ENCODE measurements around the gene DEXI. TPM values are rescaled to one million over a fixed set of nuclear protein-coding genes. Genes with fewer than 3 reads are reported as not detected.

Gene DEXI
- total RNA-seq, 4 donors from 2014 or later, result 83.9 to 184 (median 127) TPM

- H3K4me3 ChIP-seq, result no peak overlapping the region
- H3K36me3 ChIP-seq, result peaks cover 0 to 18% of the 10 kb centered on the region in 2 donors
- H3K9me3 ChIP-seq, result no peaks in the 10 kb centered on the region
- no peaks in the 10 kb centered on the region for H3K27me3 ChIP-seq
- H3K4me1 ChIP-seq, result peaks cover 52 to 61% of the 10 kb centered on the region in 2 donors
- H3K27ac ChIP-seq, result peak overlapping the region; percentile 92 to 94 (median 93)
- ATAC-seq, result peak; percentile 3 to 21
- TF ChIP-seq CTCF (IDR thresholded peaks at IDR 0.05 in 4 of 5, conservative IDR thresholded peaks at IDR 0.05 in 1 of 5) (no peak), POLR2A (IDR thresholded peaks at IDR 0.05) (no peak)
- intact Hi-C loops (cut with DNase I; ENCODE audit: low total_unique reads), result loop anchor here (2.0 to 5.0 kb wide), 2 partner anchors 16 to 225 kb away; no protein-coding TSS in a partner anchor
- DNase-seq, result peak; percentile 78 to 88
- in situ Hi-C loops (cut with MboI; ENCODE audit: low sequenced_read_pairs in 4 of 4), result loop anchor here in 2 of 4 donors (5.0 to 25.0 kb wide), 2 partner anchors 180 to 410 kb away; partner anchors contain the start of gene NUBP1 (in 1 of the 2)
Observed at GRCh38 chr16:10922328-10923145, 19.7 kb downstream of the DEXI start.

GRCh38 chr16:10921536-10922327 lies 20.5 kb downstream of the DEXI start:
- intact Hi-C loops (cut with DNase I; ENCODE audit: low total_unique reads) (loop anchor here (2.0 to 5.0 kb wide), 4 partner anchors 17 to 407 kb away; no protein-coding TSS in a partner anchor), in situ Hi-C loops (cut with MboI; ENCODE audit: low sequenced_read_pairs in 4 of 4) (loop anchor here in 2 of 4 donors (5.0 to 25.0 kb wide), 2 partner anchors 179 to 409 kb away; partner anchors contain the start of gene NUBP1 (in 1 of the 2))

GRCh38 chr16:10920726-10921427 lies 21.4 kb downstream of the DEXI start:
- peak in 1 of 2 donors; percentile 64 for TF ChIP-seq POLR2A (IDR thresholded peaks at IDR 0.05)
- TF ChIP-seq CTCF (IDR thresholded peaks at IDR 0.05 in 4 of 5, conservative IDR thresholded peaks at IDR 0.05 in 1 of 5), result no peak
- in situ Hi-C loops (cut with MboI; ENCODE audit: low sequenced_read_pairs in 4 of 4) (loop anchor here in 2 of 4 donors (5.0 to 25.0 kb wide), 2 partner anchors 179 to 409 kb away; partner anchors contain the start of gene NUBP1 (in 1 of the 2)), intact Hi-C loops (cut with DNase I; ENCODE audit: low total_unique reads) (loop anchor here (2.0 to 5.0 kb wide), 3 partner anchors 182 to 406 kb away; no protein-coding TSS in a partner anchor)
- ATAC-seq (peak; percentile 78 to 80), DNase-seq (peak; percentile 92 to 95)
- H3K4me1 ChIP-seq, result peaks cover 52 to 61% of the 10 kb centered on the region in 2 donors
- no peaks in the 10 kb centered on the region for H3K9me3 ChIP-seq
- peaks cover 0 to 13% of the 10 kb centered on the region in 2 donors for H3K36me3 ChIP-seq
- no peaks in the 10 kb centered on the region for H3K27me3 ChIP-seq
- peak overlapping the region; percentile 92 to 94 (median 93) for H3K27ac ChIP-seq
- H3K4me3 ChIP-seq, result no peak overlapping the region

More at GRCh38 chr16:10921536-10922327, 20.5 kb downstream of the DEXI start:
- no peak for TF ChIP-seq CTCF (IDR thresholded peaks at IDR 0.05 in 4 of 5, conservative IDR thresholded peaks at IDR 0.05 in 1 of 5)
- TF ChIP-seq POLR2A (IDR thresholded peaks at IDR 0.05), result no peak
- Histone ChIP-seq H3K27me3 (no peaks in the 10 kb centered on the region), H3K4me3 (no peak overlapping the region), H3K27ac (peak overlapping the region; percentile 92 to 94 (median 93)), H3K36me3 (peaks cover 0 to 13% of the 10 kb centered on the region in 2 donors), H3K4me1 (peaks cover 52 to 61% of the 10 kb centered on the region in 2 donors), H3K9me3 (no peaks in the 10 kb centered on the region)
- DNase-seq (no peak), ATAC-seq (peak; percentile 4 to 6)

GRCh38 chr16:10919003-10919351 lies 23.3 kb downstream of the DEXI start:
- DNase-seq (no peak), ATAC-seq (no peak)
- no peaks in the 10 kb centered on the region for H3K27me3 ChIP-seq
- H3K4me3 ChIP-seq, result no peak overlapping the region
- H3K9me3 ChIP-seq, result no peaks in the 10 kb centered on the region
- H3K36me3 ChIP-seq, result no peaks in the 10 kb centered on the region
- peak in 2 of 5 experiments; percentile 2 to 4 for TF ChIP-seq CTCF (IDR thresholded peaks at IDR 0.05 in 4 of 5, conservative IDR thresholded peaks at IDR 0.05 in 1 of 5)
- no peak for TF ChIP-seq POLR2A (IDR thresholded peaks at IDR 0.05)
- H3K4me1 ChIP-seq, result peaks cover 45 to 50% of the 10 kb centered on the region in 2 donors
- intact Hi-C loops (cut with DNase I; ENCODE audit: low total_unique reads), result loop anchor here (2.0 to 10.0 kb wide), 3 partner anchors 84 to 338 kb away; partner anchors contain the start of gene EMP2
- peak overlapping the region; percentile 92 to 94 (median 93) for H3K27ac ChIP-seq
- in situ Hi-C loops (cut with MboI; ENCODE audit: low sequenced_read_pairs in 4 of 4), result loop anchor here (5.0 to 25.0 kb wide), 5 partner anchors 174 to 407 kb away; partner anchors contain the start of gene NUBP1 (in 3 of the 4)
